ENCODE data around the gene SURF6.
"Not testable (repeated sequence)": the region's sequence is repeated elsewhere in the genome, so short reads cannot be mapped to it uniquely, and the experiment has no call there.

Gene SURF6

GRCh38 chr9:133346021-133346785 is 10.2 kb upstream of the SURF6 start:
- DNase-seq = no peak

- DNase-seq = no peak
Observed at GRCh38 chr9:133345596-133345995, 9.6 kb upstream of the SURF6 start.

GRCh38 chr9:133344979-133345378 is 9.0 kb upstream of the SURF6 start:
- no peak for DNase-seq

GRCh38 chr9:133344071-133344470 is 8.1 kb upstream of the SURF6 start:
- no peak for DNase-seq

- DNase-seq = no peak
Observed at GRCh38 chr9:133342570-133342969, 6.6 kb upstream of the SURF6 start.

- DNase-seq = no peak
Observed at GRCh38 chr9:133342069-133342406, 6.0 kb upstream of the SURF6 start.

GRCh38 chr9:133341369-133342068 is 5.5 kb upstream of the SURF6 start:
- DNase-seq = no peak

GRCh38 chr9:133340916-133341315 is 4.9 kb upstream of the SURF6 start:
- no peak for DNase-seq

GRCh38 chr9:133340256-133340655 is 4.3 kb upstream of the SURF6 start:
- DNase-seq = no peak

GRCh38 chr9:133339641-133340040 is 3.7 kb upstream of the SURF6 start:
- no peak for DNase-seq

- DNase-seq = not testable (repeated sequence)
Observed at GRCh38 chr9:133334888-133335287, 1.1 kb downstream of the SURF6 start.

- DNase-seq = no peak
Observed at GRCh38 chr9:133334161-133334560, 1.8 kb downstream of the SURF6 start.

- DNase-seq = no peak
Observed at GRCh38 chr9:133333566-133333965, 2.4 kb downstream of the SURF6 start.

GRCh38 chr9:133333011-133333410 is 3.0 kb downstream of the SURF6 start:
- no peak for DNase-seq

GRCh38 chr9:133332381-133332730 is 3.6 kb downstream of the SURF6 start:
- no peak for DNase-seq

- no peak for DNase-seq
Observed at GRCh38 chr9:133331641-133332380, 4.2 kb downstream of the SURF6 start.

GRCh38 chr9:133331221-133331620 is 4.8 kb downstream of the SURF6 start:
- DNase-seq = no peak

GRCh38 chr9:133329306-133330156 is 6.5 kb downstream of the SURF6 start:
- not testable (repeated sequence) for DNase-seq

- no peak for DNase-seq
Observed at GRCh38 chr9:133327834-133328484, 8.0 kb downstream of the SURF6 start.

GRCh38 chr9:133327021-133327420 is 9.0 kb downstream of the SURF6 start:
- DNase-seq = not testable (repeated sequence)

GRCh38 chr9:133323991-133324703 is 11.8 kb downstream of the SURF6 start:
- DNase-seq = no peak

GRCh38 chr9:133323211-133323610 is 12.8 kb downstream of the SURF6 start:
- no peak for DNase-seq
